Astrocyte of the cerebellum (primary cell): ENCODE measurements around the gene ATXN10.

Experiments
- DNase-seq: peaks from one replicate; pipeline ENCODE4 v3.0.0-alpha.2; 2011; ENCODE audit warnings: low read depth
- H3K4me3 ChIP-seq: 2 replicates; pipeline ENCODE4 v1.5.1; 2011; ENCODE audit warnings: mild to moderate bottlenecking, low read depth, low read length, moderate library complexity
- CTCF ChIP-seq: IDR thresholded peaks from 2 replicates; pipeline ENCODE4 v1.5.1; 2012; ENCODE audit warnings: low read length, low read depth, moderate library complexity, mild to moderate bottlenecking; ENCODE audit errors: missing control alignments
- in situ Hi-C: cut with HindIII; loops from 2 replicates; pipeline ENCODE4 v1.10.0; 2017; ENCODE audit warnings: low sequenced_read_pairs

ATXN10 gene

GRCh38 chr22:45784357-45785277, 113.0 kb downstream of the ATXN10 start:
- TF ChIP-seq CTCF: no peak
- no peak for DNase-seq
- in situ Hi-C loops: no loop called here
- H3K4me3 ChIP-seq: no peak overlapping the region

DNA sequence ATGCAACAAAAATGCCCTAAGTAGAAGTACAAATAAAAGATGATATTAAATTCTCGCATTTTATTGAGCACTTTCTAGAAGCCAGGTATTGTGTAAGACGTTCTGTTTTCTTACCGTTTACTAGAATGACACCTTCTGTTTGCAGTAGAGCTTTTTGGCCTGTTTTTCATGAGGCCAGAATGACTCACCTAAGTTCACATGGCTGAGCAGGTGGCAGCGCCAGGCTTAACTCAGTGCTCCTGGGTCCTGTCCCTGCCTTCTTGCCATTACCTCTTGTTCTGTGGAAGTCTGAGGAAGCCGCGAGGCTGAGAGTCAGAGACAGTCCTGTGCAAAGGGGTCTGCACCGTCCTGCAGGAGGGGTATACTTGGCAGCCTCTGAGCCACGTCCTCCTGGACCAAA, 113.8 kb downstream of the ATXN10 start:
- in situ Hi-C loops: no loop called here
- DNase-seq: no peak
- TF ChIP-seq CTCF: no peak
- H3K4me3 ChIP-seq: no peak overlapping the region

- no peak for TF ChIP-seq CTCF
- H3K4me3 ChIP-seq: no peak overlapping the region
- no peak for DNase-seq
- in situ Hi-C loops: no loop called here
Measured at GRCh38 chr22:45786726-45787125, 115.1 kb downstream of the ATXN10 start.

- no peak for DNase-seq
- no peak overlapping the region for H3K4me3 ChIP-seq
- no peak for TF ChIP-seq CTCF
- in situ Hi-C loops: no loop called here
Measured at GRCh38 chr22:45787759-45788158, 116.1 kb downstream of the ATXN10 start.

- DNase-seq: no peak
- no peak overlapping the region for H3K4me3 ChIP-seq
- TF ChIP-seq CTCF: no peak
- in situ Hi-C loops: no loop called here
Measured at GRCh38 chr22:45788522-45788921, 116.9 kb downstream of the ATXN10 start.

- no peak for TF ChIP-seq CTCF
- H3K4me3 ChIP-seq: no peak overlapping the region
- in situ Hi-C loops: no loop called here
- no peak for DNase-seq
Measured at GRCh38 chr22:45790401-45790800, 118.8 kb downstream of the ATXN10 start.
